Measurements from ENCODE around the gene SKP1. TPM values are rescaled to one million over a fixed set of nuclear protein-coding genes. Genes with fewer than 3 reads are reported as not detected.

SKP1 gene
- total and polyA plus RNA-seq, 12 donors: 65.2 to 675 (median 483) TPM

GRCh38 chr5:134101686-134102439 is 74.9 kb downstream of the SKP1 start:
- Histone ChIP-seq H3K4me1 (peaks cover 0 to 45% (median 14%) of the 10 kb centered on the region in 9 donors), H3K9me3 (no peaks in the 10 kb centered on the region), H3K27me3 (no peaks in the 10 kb centered on the region), H3K4me3 (no peak overlapping the region), H3K27ac (no peak overlapping the region), H3K36me3 (no peaks in the 10 kb centered on the region)
- peak; percentile 73 to 92 (median 90) for TF ChIP-seq CTCF (IDR thresholded peaks at IDR 0.05)
- peak; percentile 63 to 88 (median 76) for ATAC-seq
- peak; percentile 46 to 76 for DNase-seq
- WGBS, 2 donors: 28 to 30% methylated on average over 20 of the region's 20 CpGs
- intact Hi-C loops (cut with DNase I): loop anchor here in 8 of 10 donors (1.0 to 5.0 kb wide), 4 partner anchors 38 to 185 kb away; no protein-coding TSS in a partner anchor

GRCh38 chr5:134100283-134101091 is 76.3 kb downstream of the SKP1 start:
- H3K36me3 ChIP-seq: no peaks in the 10 kb centered on the region
- TF ChIP-seq CTCF (IDR thresholded peaks at IDR 0.05): no peak
- DNase-seq (no peak), ATAC-seq (peak in 1 of 8 donors; percentile 11)
- H3K4me3 ChIP-seq: no peak overlapping the region
- no peaks in the 10 kb centered on the region for H3K9me3 ChIP-seq
- intact Hi-C loops (cut with DNase I): loop anchor here in 7 of 10 donors (5.0 kb wide), 2 partner anchors 42 to 187 kb away; no protein-coding TSS in a partner anchor
- H3K4me1 ChIP-seq: peaks cover 0 to 45% (median 14%) of the 10 kb centered on the region in 9 donors
- peaks cover 0 to 5% (median 0%) of the 10 kb centered on the region in 7 donors for H3K27me3 ChIP-seq
- peak overlapping the region in 1 of 10 donors; percentile 64 for H3K27ac ChIP-seq
- 59% methylated on average over 10 of the region's 10 CpGs for WGBS, 2 donors

- intact Hi-C loops (cut with DNase I): loop anchor here in 8 of 10 donors (5.0 to 10.0 kb wide), 4 partner anchors 42 to 1552 kb away; no protein-coding TSS in a partner anchor
- Histone ChIP-seq H3K36me3 (no peaks in the 10 kb centered on the region), H3K27me3 (peaks cover 0 to 5% (median 0%) of the 10 kb centered on the region in 7 donors), H3K27ac (peak overlapping the region in 1 of 10 donors; percentile 32), H3K9me3 (no peaks in the 10 kb centered on the region), H3K4me1 (peaks cover 0 to 45% (median 14%) of the 10 kb centered on the region in 9 donors), H3K4me3 (no peak overlapping the region)
- DNase-seq: no peak
- no peak for TF ChIP-seq CTCF (IDR thresholded peaks at IDR 0.05)
- 96 to 98% methylated on average over 2 of the region's 2 CpGs for WGBS, 2 donors
- no peak for ATAC-seq
Measured at GRCh38 chr5:134099939-134100282, 76.8 kb downstream of the SKP1 start.

- Histone ChIP-seq H3K36me3 (no peaks in the 10 kb centered on the region), H3K4me3 (no peak overlapping the region), H3K4me1 (peaks cover 0 to 40% (median 14%) of the 10 kb centered on the region in 9 donors), H3K9me3 (no peaks in the 10 kb centered on the region), H3K27me3 (peaks cover 0 to 5% (median 0%) of the 10 kb centered on the region in 7 donors), H3K27ac (peak overlapping the region in 1 of 10 donors; percentile 32)
- 89 to 93% methylated on average over 11 of the region's 11 CpGs for WGBS, 2 donors
- no peak for TF ChIP-seq CTCF (IDR thresholded peaks at IDR 0.05)
- intact Hi-C loops (cut with DNase I): loop anchor here in 2 of 10 donors (5.0 to 10.0 kb wide), 2 partner anchors 45 to 1553 kb away; no protein-coding TSS in a partner anchor
- DNase-seq (no peak), ATAC-seq (no peak)
Measured at GRCh38 chr5:134099288-134099872, 77.4 kb downstream of the SKP1 start.
